H1 (cell line): ENCODE measurements around the gene ATPAF1. TPM values are rescaled to one million over a fixed set of nuclear protein-coding genes. Genes with fewer than 3 reads are reported as not detected.

Experiments used
- CEBPB ChIP-seq: IDR thresholded peaks from 2 replicates; pipeline ENCODE4 v1.6.1; 2012; ENCODE audit warnings: low read depth, low read length
- EGR1 ChIP-seq: IDR thresholded peaks from 2 replicates; pipeline ENCODE4 v1.6.1; 2011; ENCODE audit warnings: low read depth, low read length, borderline replicate concordance
- EZH2 ChIP-seq: fragments of 200-600 bp; sonication (generic); IDR thresholded peaks from 2 replicates; pipeline ENCODE4 v1.7.1; 2012; ENCODE audit warnings: low read depth, mild to moderate bottlenecking, moderate library complexity, low read length, inconsistent platforms; ENCODE audit not compliant: severe bottlenecking
- HDAC2 ChIP-seq, 2 experiments: fragments of 300-600 bp in 1 of 2; sonication (generic) in 1 of 2; IDR thresholded peaks; 2 replicates each; pipeline ENCODE4 v1.6.1; 2011 to 2012; ENCODE audit warnings: low read depth in 2 of 2, low read length in 2 of 2, mild to moderate bottlenecking in 2 of 2, moderate library complexity in 2 of 2, borderline replicate concordance in 1 of 2, inconsistent platforms in 1 of 2
- JUN ChIP-seq: IDR thresholded peaks from 2 replicates; pipeline ENCODE4 v1.6.1; 2011; ENCODE audit warnings: low read depth, mild to moderate bottlenecking, improper control_type of control experiment, low read length
- JUND ChIP-seq: IDR thresholded peaks from 2 replicates; pipeline ENCODE4 v1.6.1; 2011; ENCODE audit warnings: mild to moderate bottlenecking, improper control_type of control experiment, low read length
- PHF8 ChIP-seq: fragments of 200-600 bp; sonication (generic); conservative IDR thresholded peaks from 2 replicates; pipeline ENCODE4 v1.7.1; 2012; ENCODE audit warnings: low read depth, mild to moderate bottlenecking, inconsistent platforms, low read length, moderate library complexity
- TAF7 ChIP-seq: optimal IDR thresholded peaks from 2 replicates; pipeline ENCODE3; 2011; ENCODE audit warnings: low read depth, mild to moderate bottlenecking, inconsistent platforms, low read length, moderate library complexity, borderline replicate concordance
- TBP ChIP-seq: IDR thresholded peaks from 2 replicates; pipeline ENCODE4 v1.6.1; 2011; ENCODE audit warnings: low read depth, low read length, improper control_type of control experiment
- TCF12 ChIP-seq: IDR thresholded peaks from 2 replicates; pipeline ENCODE4 v1.6.1; 2011; ENCODE audit warnings: low read depth, mild to moderate bottlenecking, low read length
- ZNF274 ChIP-seq: IDR thresholded peaks from 2 replicates; pipeline ENCODE4 v1.7.0; 2012; ENCODE audit warnings: low read length, borderline replicate concordance; ENCODE audit errors: extremely low read depth
- polyA plus RNA-seq, 7 experiments: library from polyadenylated mRNA; depleted of rRNA in 3 of 7; stranded (reverse) in 5 of 7; unstranded in 2 of 7; fragments of >200 nt in 5 of 7; fragments of 200-250 nt in 2 of 7; gene quantifications; 1 replicate in 5 of 7; 2 replicates in 1 of 7; 4 replicates in 1 of 7; pipeline versions ENCODE4 v1.2.1 to v1.2.3, GENCODE V29; 2011 to 2013; ENCODE audit warnings: missing spikeins in 2 of 7, mixed read lengths in 2 of 7
- total RNA-seq: library from RNA; stranded (reverse); fragmentation: NEBNext Ultra II Directional; extraction: Animal tissue kit (Norgen Biotek cat#: 25700); gene quantifications from 2 replicates; pipeline ENCODE4 v1.2.1, GENCODE V29; 2021
- TF ChIP-seq, protein P1 (sequence below): fragments of 300-600 bp; sonication (generic); IDR thresholded peaks from 2 replicates; pipeline ENCODE4 v1.7.1; 2012; ENCODE audit warnings: low read length, moderate library complexity, mild to moderate bottlenecking, inconsistent platforms; ENCODE audit not compliant: insufficient replicate concordance

The ATPAF1 gene
- total and polyA plus RNA-seq, 2 of the 8 experiments (the other 6 are each of a cell fraction or from before 2014, with no cell fraction given), result 46.7 to 55.9 TPM

GRCh38 chr1:46684670-46685069, 16.5 kb upstream of the ATPAF1 start (continued):
- TF ChIP-seq, protein P1, sequence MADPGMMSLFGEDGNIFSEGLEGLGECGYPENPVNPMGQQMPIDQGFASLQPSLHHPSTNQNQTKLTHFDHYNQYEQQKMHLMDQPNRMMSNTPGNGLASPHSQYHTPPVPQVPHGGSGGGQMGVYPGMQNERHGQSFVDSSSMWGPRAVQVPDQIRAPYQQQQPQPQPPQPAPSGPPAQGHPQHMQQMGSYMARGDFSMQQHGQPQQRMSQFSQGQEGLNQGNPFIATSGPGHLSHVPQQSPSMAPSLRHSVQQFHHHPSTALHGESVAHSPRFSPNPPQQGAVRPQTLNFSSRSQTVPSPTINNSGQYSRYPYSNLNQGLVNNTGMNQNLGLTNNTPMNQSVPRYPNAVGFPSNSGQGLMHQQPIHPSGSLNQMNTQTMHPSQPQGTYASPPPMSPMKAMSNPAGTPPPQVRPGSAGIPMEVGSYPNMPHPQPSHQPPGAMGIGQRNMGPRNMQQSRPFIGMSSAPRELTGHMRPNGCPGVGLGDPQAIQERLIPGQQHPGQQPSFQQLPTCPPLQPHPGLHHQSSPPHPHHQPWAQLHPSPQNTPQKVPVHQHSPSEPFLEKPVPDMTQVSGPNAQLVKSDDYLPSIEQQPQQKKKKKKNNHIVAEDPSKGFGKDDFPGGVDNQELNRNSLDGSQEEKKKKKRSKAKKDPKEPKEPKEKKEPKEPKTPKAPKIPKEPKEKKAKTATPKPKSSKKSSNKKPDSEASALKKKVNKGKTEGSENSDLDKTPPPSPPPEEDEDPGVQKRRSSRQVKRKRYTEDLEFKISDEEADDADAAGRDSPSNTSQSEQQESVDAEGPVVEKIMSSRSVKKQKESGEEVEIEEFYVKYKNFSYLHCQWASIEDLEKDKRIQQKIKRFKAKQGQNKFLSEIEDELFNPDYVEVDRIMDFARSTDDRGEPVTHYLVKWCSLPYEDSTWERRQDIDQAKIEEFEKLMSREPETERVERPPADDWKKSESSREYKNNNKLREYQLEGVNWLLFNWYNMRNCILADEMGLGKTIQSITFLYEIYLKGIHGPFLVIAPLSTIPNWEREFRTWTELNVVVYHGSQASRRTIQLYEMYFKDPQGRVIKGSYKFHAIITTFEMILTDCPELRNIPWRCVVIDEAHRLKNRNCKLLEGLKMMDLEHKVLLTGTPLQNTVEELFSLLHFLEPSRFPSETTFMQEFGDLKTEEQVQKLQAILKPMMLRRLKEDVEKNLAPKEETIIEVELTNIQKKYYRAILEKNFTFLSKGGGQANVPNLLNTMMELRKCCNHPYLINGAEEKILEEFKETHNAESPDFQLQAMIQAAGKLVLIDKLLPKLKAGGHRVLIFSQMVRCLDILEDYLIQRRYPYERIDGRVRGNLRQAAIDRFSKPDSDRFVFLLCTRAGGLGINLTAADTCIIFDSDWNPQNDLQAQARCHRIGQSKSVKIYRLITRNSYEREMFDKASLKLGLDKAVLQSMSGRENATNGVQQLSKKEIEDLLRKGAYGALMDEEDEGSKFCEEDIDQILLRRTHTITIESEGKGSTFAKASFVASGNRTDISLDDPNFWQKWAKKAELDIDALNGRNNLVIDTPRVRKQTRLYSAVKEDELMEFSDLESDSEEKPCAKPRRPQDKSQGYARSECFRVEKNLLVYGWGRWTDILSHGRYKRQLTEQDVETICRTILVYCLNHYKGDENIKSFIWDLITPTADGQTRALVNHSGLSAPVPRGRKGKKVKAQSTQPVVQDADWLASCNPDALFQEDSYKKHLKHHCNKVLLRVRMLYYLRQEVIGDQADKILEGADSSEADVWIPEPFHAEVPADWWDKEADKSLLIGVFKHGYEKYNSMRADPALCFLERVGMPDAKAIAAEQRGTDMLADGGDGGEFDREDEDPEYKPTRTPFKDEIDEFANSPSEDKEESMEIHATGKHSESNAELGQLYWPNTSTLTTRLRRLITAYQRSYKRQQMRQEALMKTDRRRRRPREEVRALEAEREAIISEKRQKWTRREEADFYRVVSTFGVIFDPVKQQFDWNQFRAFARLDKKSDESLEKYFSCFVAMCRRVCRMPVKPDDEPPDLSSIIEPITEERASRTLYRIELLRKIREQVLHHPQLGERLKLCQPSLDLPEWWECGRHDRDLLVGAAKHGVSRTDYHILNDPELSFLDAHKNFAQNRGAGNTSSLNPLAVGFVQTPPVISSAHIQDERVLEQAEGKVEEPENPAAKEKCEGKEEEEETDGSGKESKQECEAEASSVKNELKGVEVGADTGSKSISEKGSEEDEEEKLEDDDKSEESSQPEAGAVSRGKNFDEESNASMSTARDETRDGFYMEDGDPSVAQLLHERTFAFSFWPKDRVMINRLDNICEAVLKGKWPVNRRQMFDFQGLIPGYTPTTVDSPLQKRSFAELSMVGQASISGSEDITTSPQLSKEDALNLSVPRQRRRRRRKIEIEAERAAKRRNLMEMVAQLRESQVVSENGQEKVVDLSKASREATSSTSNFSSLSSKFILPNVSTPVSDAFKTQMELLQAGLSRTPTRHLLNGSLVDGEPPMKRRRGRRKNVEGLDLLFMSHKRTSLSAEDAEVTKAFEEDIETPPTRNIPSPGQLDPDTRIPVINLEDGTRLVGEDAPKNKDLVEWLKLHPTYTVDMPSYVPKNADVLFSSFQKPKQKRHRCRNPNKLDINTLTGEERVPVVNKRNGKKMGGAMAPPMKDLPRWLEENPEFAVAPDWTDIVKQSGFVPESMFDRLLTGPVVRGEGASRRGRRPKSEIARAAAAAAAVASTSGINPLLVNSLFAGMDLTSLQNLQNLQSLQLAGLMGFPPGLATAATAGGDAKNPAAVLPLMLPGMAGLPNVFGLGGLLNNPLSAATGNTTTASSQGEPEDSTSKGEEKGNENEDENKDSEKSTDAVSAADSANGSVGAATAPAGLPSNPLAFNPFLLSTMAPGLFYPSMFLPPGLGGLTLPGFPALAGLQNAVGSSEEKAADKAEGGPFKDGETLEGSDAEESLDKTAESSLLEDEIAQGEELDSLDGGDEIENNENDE, result no peak
- TF ChIP-seq EZH2 (no peak), HDAC2 (IDR thresholded peaks at IDR 0.05; ENCODE audit: borderline replicate concordance in 1 of 2, low read depth in 2 of 2, low read length in 2 of 2) (no peak), TCF12 (no peak), JUN (no peak), CEBPB (no peak), TAF7 (no peak), EGR1 (no peak), TBP (no peak), ZNF274 (no peak), JUND (no peak), PHF8 (no peak)
